Lung (tissue), 12 donors: ENCODE results near the gene RIMS4. TPM values are rescaled to one million over a fixed set of nuclear protein-coding genes. Genes with fewer than 3 reads are reported as not detected.

Source experiments
- ATAC-seq: fragments of 200-7000 bp; cut with Tn5 transposase; one replicate; pipeline ENCODE4 v1.9.1; 2020; ENCODE audit warnings: moderate number of reproducible peaks; ENCODE audit not compliant: insufficient read depth, low FRiP score
- DNase-seq, 3 donors: peaks; one replicate each; pipeline ENCODE4 v3.0.0-alpha.2; 2013 to 2017
- H3K27ac ChIP-seq, 2 donors: one replicate each; pipeline ENCODE4 v1.5.1; 2013; ENCODE audit warnings: mild to moderate bottlenecking in 2 of 2, moderate library complexity in 2 of 2, control low read depth in 1 of 2, inconsistent platforms in 1 of 2, low read depth in 1 of 2, low read length in 1 of 2
- H3K27me3 ChIP-seq, 3 donors: one replicate each; pipeline ENCODE4 v1.5.1; 2013; ENCODE audit warnings: low read length in 2 of 3; ENCODE audit not compliant: control insufficient read depth in 3 of 3, insufficient read depth in 3 of 3
- H3K36me3 ChIP-seq, 4 donors: one replicate each; pipeline ENCODE4 v1.5.1; 2013; ENCODE audit warnings: low read length in 4 of 4, mild to moderate bottlenecking in 1 of 4, moderate library complexity in 1 of 4; ENCODE audit not compliant: control insufficient read depth in 4 of 4, insufficient read depth in 4 of 4
- H3K4me1 ChIP-seq, 5 donors: one replicate each; pipeline ENCODE4 v1.5.1; 2013; ENCODE audit warnings: low read length in 5 of 5, mild to moderate bottlenecking in 2 of 5, moderate library complexity in 1 of 5; ENCODE audit not compliant: control insufficient read depth in 5 of 5, insufficient read depth in 5 of 5
- H3K4me3 ChIP-seq: one replicate; pipeline ENCODE4 v1.5.1; 2013; ENCODE audit warnings: mild to moderate bottlenecking, control low read depth, moderate library complexity
- H3K9ac ChIP-seq, 2 donors: one replicate each; pipeline ENCODE4 v1.5.1; 2013; ENCODE audit warnings: low read length in 2 of 2, control low read depth in 1 of 2; ENCODE audit not compliant: insufficient read depth in 1 of 2
- H3K9me3 ChIP-seq, 4 donors: one replicate each; pipeline ENCODE4 v1.5.1; 2013; ENCODE audit warnings: low read length in 3 of 4, mild to moderate bottlenecking in 1 of 4, moderate library complexity in 1 of 4; ENCODE audit not compliant: control insufficient read depth in 4 of 4, insufficient read depth in 3 of 4
- WGBS, 2 donors: extraction: QIAGEN DNeasy Blood & Tissue Kit; methylation state at CpG; one replicate each; pipeline ENCODE4 v1.1.7; 2013; 5-methylcytosine and 5-hydroxymethylcytosine counted together
- polyA plus RNA-seq, 2 donors: library from polyadenylated mRNA; stranded (reverse); fragments of 200-250 nt; gene quantifications; one replicate each; pipeline ENCODE4 v1.2.1, GENCODE V29; 2013
- total RNA-seq, 2 donors: library from RNA; depleted of rRNA in 1 of 2; stranded (reverse); fragments of >200 nt in 1 of 2; gene quantifications; one replicate each; pipeline ENCODE4 v1.2.1, GENCODE V29; 2014 to 2021
- TF ChIP-seq, protein P1 (sequence below): IDR thresholded peaks from 2 replicates; pipeline ENCODE4 v1.5.1; 2012; ENCODE audit warnings: mild to moderate bottlenecking; ENCODE audit errors: control extremely low read depth, extremely low read depth
- donor health status: control.
- donor health status: control.
- donor health status: Bipolar disorder and iron deficiency.
- donor health status: healthy.
- donor health status: DM: yes; HTN: yes; CAD: no.

The RIMS4 gene
- total and polyA plus RNA-seq, 4 donors = 0.43 to 5.6 (median 1.6) TPM

- Histone ChIP-seq H3K9me3 (no peaks in the 10 kb centered on the region), H3K27ac (no peak overlapping the region), H3K4me1 (peaks cover 7 to 48% (median 13%) of the 10 kb centered on the region in 5 donors), H3K27me3 (no peaks in the 10 kb centered on the region), H3K36me3 (no peaks in the 10 kb centered on the region), H3K9ac (no peak overlapping the region), H3K4me3 (no peak overlapping the region)
- ATAC-seq = no peak
- no peak for DNase-seq
- TF ChIP-seq, protein P1, sequence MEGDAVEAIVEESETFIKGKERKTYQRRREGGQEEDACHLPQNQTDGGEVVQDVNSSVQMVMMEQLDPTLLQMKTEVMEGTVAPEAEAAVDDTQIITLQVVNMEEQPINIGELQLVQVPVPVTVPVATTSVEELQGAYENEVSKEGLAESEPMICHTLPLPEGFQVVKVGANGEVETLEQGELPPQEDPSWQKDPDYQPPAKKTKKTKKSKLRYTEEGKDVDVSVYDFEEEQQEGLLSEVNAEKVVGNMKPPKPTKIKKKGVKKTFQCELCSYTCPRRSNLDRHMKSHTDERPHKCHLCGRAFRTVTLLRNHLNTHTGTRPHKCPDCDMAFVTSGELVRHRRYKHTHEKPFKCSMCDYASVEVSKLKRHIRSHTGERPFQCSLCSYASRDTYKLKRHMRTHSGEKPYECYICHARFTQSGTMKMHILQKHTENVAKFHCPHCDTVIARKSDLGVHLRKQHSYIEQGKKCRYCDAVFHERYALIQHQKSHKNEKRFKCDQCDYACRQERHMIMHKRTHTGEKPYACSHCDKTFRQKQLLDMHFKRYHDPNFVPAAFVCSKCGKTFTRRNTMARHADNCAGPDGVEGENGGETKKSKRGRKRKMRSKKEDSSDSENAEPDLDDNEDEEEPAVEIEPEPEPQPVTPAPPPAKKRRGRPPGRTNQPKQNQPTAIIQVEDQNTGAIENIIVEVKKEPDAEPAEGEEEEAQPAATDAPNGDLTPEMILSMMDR = no peak
- WGBS, 2 donors = 69 to 72% methylated on average over 10 of the region's 10 CpGs
Observed at GRCh38 chr20:44706301-44707017, 103.9 kb downstream of the RIMS4 start.

DNA sequence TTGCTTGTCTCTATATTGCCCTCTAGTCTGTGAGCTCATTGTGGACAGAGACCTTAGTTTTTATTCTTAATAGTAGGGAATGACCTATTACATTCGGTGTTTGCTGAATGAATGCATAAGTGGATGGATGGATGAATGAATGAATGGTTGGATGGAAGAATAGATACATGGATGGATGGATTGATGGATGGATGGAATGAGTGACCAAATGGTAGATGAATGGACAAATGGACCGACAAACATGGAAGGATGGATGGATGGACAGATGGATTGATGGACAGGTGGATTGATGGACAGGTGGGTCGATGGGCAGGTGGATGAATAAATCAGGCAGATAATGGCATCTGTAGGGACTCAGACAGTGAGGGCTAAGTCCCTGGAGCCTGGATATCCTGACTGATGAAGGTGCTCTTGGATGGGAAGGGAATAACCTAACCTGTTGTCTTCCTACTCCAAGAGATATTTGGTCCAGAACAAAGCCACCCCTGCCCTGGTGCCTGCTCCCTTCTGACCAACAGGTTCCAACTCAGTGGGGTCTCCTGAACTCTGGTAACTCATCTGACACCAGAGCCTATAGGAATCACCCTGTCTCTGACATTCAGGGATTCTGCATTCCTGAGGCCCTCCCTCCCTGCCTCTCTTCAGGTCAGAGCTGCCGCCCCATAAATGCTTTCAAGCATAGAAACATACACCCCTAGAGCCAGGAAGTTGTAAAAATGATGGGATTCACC is 104.8 kb downstream of the RIMS4 start:
- H3K9me3 ChIP-seq = no peaks in the 10 kb centered on the region
- 84 to 88% methylated on average over 4 of the region's 4 CpGs for WGBS, 2 donors
- TF ChIP-seq, protein P1 = no peak
- peaks cover 7 to 45% (median 13%) of the 10 kb centered on the region in 5 donors for H3K4me1 ChIP-seq
- H3K27me3 ChIP-seq = no peaks in the 10 kb centered on the region
- no peak overlapping the region for H3K9ac ChIP-seq
- DNase-seq = no peak
- no peaks in the 10 kb centered on the region for H3K36me3 ChIP-seq
- no peak overlapping the region for H3K4me3 ChIP-seq
- ATAC-seq = no peak
- H3K27ac ChIP-seq = no peak overlapping the region

- Histone ChIP-seq H3K36me3 (no peaks in the 10 kb centered on the region), H3K9ac (no peak overlapping the region), H3K4me1 (peaks cover 7 to 43% (median 11%) of the 10 kb centered on the region in 5 donors), H3K27me3 (no peaks in the 10 kb centered on the region), H3K9me3 (no peaks in the 10 kb centered on the region), H3K4me3 (no peak overlapping the region), H3K27ac (peak overlapping the region in 1 of 2 donors; percentile 3)
- WGBS, 2 donors = 77 to 91% methylated on average over 4 of the region's 4 CpGs
- TF ChIP-seq, protein P1 = no peak
- DNase-seq (no peak), ATAC-seq (no peak)
Observed at GRCh38 chr20:44704551-44704971, 105.8 kb downstream of the RIMS4 start.
